Measurements from ENCODE around the gene TNRC18.

DNA sequence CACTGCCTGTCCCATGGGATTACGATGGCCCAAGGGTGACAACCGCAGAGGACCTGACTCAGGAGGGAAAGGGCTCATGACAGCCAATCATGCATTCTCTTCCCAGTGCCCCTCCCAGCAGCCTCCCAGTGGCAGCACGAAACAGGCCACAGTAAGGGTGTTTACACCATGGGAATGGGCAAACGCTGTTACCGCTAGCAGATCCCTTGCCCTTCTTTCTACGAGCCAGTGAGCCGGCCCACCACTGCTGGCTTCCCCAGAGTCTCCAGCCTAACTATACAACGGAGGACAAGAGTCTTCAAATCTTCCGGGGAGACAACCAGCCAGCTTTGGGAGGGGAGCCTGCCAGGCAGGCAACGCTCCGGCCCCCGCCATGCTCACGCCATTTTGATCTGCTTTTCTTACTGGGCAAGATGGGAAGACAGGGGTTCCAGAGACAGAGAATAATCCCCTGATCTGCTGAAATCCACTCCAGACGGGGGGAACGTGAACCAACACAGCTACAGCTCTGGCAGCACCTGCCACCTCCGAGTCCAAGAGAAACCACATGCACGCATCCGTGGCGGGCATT is 71.1 kb downstream of the TNRC18 start:
- TF ChIP-seq, protein P1, sequence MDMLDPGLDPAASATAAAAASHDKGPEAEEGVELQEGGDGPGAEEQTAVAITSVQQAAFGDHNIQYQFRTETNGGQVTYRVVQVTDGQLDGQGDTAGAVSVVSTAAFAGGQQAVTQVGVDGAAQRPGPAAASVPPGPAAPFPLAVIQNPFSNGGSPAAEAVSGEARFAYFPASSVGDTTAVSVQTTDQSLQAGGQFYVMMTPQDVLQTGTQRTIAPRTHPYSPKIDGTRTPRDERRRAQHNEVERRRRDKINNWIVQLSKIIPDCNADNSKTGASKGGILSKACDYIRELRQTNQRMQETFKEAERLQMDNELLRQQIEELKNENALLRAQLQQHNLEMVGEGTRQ (IDR thresholded peaks at IDR 0.05; ENCODE audit: borderline replicate concordance, low read depth, low read length), result no peak
- TF ChIP-seq RAD21 (IDR thresholded peaks at IDR 0.05; ENCODE audit: low read length) (no peak), CTCF (IDR thresholded peaks at IDR 0.05) (no peak), MEF2A (IDR thresholded peaks at IDR 0.05; ENCODE audit: borderline replicate concordance, low read depth) (no peak), TEAD4 (IDR thresholded peaks at IDR 0.05; ENCODE audit: borderline replicate concordance, insufficient read depth) (no peak), SIN3A (IDR thresholded peaks at IDR 0.05; ENCODE audit: borderline replicate concordance, low read depth, low read length) (no peak), POLR2AphosphoS5 (IDR thresholded peaks at IDR 0.05; ENCODE audit: low read depth, low read length) (no peak), EP300 (IDR thresholded peaks at IDR 0.05; ENCODE audit: borderline replicate concordance in 1 of 2, low read depth in 1 of 2, low read length in 1 of 2) (no peak), EZH2phosphoT487 (IDR thresholded peaks at IDR 0.05; ENCODE audit: borderline replicate concordance, low read depth) (no peak), CHD2 (IDR thresholded peaks at IDR 0.05; ENCODE audit: low read length, partially characterized antibody) (no peak), NRF1 (IDR thresholded peaks at IDR 0.05; ENCODE audit: low read depth, low read length) (no peak), GATA2 (CRISPR knock-in tag; IDR thresholded peaks at IDR 0.05) (no peak)

All from SK-N-SH (cell line).